ENCODE results near the gene ATP13A1.

DNA sequence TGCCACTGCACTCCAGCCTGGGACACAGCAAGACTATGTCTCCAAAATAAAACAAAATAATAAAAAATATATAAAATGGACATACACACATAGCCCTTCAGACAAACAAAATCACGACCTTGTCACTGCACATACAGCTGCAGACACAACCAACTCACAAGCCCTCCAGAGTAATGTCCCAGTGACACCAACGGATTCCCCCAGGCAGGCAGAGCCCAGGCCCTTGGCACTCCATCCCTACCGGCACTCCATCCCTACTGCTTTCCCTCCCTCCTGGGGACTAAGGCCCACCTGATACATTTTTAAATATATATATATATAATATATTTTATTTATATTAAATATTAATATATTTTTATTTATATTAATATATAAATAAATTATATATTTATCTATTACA lies 23.6 kb upstream of the ATP13A1 start:
- TF ChIP-seq CTCF (conservative IDR thresholded peaks at IDR 0.05; ENCODE audit: low read depth, low read length): no peak
- no peak for TF ChIP-seq EZH2 (IDR thresholded peaks at IDR 0.05; ENCODE audit: low read length, unreplicated experiment)
- no peak for TF ChIP-seq EZH2phosphoT487 (IDR thresholded peaks at IDR 0.05; ENCODE audit: borderline replicate concordance, low read length)

All from PC-3 (cell line).